Spinal cord (tissue), 10 donors: ENCODE data around the gene PRKCB. TPM values are rescaled to one million over a fixed set of nuclear protein-coding genes. Genes with fewer than 3 reads are reported as not detected.

Experiments
- DNase-seq, 6 donors: peaks; one replicate each; pipeline versions ENCODE4 v3.0.0 to v3.0.0-alpha.2; 2013 to 2015; ENCODE audit warnings: low spot score in 6 of 6, low read depth in 4 of 6
- H3K27ac ChIP-seq: one replicate; pipeline ENCODE4 v1.5.1; 2013; ENCODE audit warnings: low read depth, low read length, control low read depth
- H3K27me3 ChIP-seq: one replicate; pipeline ENCODE4 v1.6.1; 2013; ENCODE audit warnings: low read length; ENCODE audit not compliant: control insufficient read depth, insufficient read depth
- H3K36me3 ChIP-seq: one replicate; pipeline ENCODE4 v1.6.1; 2013; ENCODE audit warnings: low read length; ENCODE audit not compliant: control insufficient read depth, insufficient read depth
- H3K4me1 ChIP-seq: one replicate; pipeline ENCODE4 v1.6.1; 2013; ENCODE audit warnings: low read length; ENCODE audit not compliant: control insufficient read depth, insufficient read depth
- H3K4me3 ChIP-seq: one replicate; pipeline ENCODE4 v1.5.1; 2013; ENCODE audit warnings: low read depth, low read length, control low read depth
- H3K9me3 ChIP-seq: one replicate; pipeline ENCODE4 v1.6.1; 2013; ENCODE audit warnings: low read length; ENCODE audit not compliant: control insufficient read depth, insufficient read depth
- WGBS: methylation state at CpG from one replicate; pipeline ENCODE4 v1.1.5; 2013; ENCODE audit warnings: missing lambda C conversion rate; ENCODE audit not compliant: insufficient coverage; 5-methylcytosine and 5-hydroxymethylcytosine counted together
- long read RNA-seq, 4 donors: transcript quantifications; one replicate each; lab custom pipeline, GENCODE V29; 2026
- polyA plus RNA-seq, 2 donors: library from polyadenylated mRNA; unstranded; fragments of 120-200 nt; gene quantifications; one replicate each; pipeline ENCODE4 v1.2.1, GENCODE V29; 2013; ENCODE audit not compliant: insufficient read length in 2 of 2
- total RNA-seq, 2 donors: library from RNA; depleted of rRNA in 1 of 2; stranded (reverse); fragments of 120-200 nt in 1 of 2; fragments of >200 nt in 1 of 2; gene quantifications; one replicate each; pipeline versions ENCODE4 v1.2.3 to v1.2.4, GENCODE V29; 2013 to 2014
- donor health status: healthy.

PRKCB gene
- total RNA-seq: 10 to 100 TPM; 50.7 to 67.6 TPM
- 100 to 1,000 TPM; 108 to 118 TPM for polyA plus RNA-seq
- long read RNA-seq, donor 1, full-length matches to known transcripts: 21 of 26 reads
- long read RNA-seq, donor 1, partial matches to known transcripts: 5 of 26 reads
- long read RNA-seq, donor 1, other reads (novel, unspliced or antisense): 0 of 26 reads
- long read RNA-seq, donor 2, full-length matches to known transcripts: 7 of 7 reads
- long read RNA-seq, donor 2, partial matches to known transcripts: 0 of 7 reads
- long read RNA-seq, donor 2, other reads (novel, unspliced or antisense): 0 of 7 reads
- long read RNA-seq, donor 3, full-length matches to known transcripts: 9 of 9 reads
- long read RNA-seq, donor 3, partial matches to known transcripts: 0 of 9 reads
- long read RNA-seq, donor 3, other reads (novel, unspliced or antisense): 0 of 9 reads
- long read RNA-seq, donor 4, full-length matches to known transcripts: 6 of 6 reads
- long read RNA-seq, donor 4, partial matches to known transcripts: 0 of 6 reads
- long read RNA-seq, donor 4, other reads (novel, unspliced or antisense): 0 of 6 reads

- peaks cover 23% of the 10 kb centered on the region for H3K4me1 ChIP-seq
- no peaks in the 10 kb centered on the region for H3K36me3 ChIP-seq
- no peaks in the 10 kb centered on the region for H3K9me3 ChIP-seq
- H3K27me3 ChIP-seq: peaks cover 7% of the 10 kb centered on the region
- peak; percentile 31 to 97 (median 75) for DNase-seq
- H3K4me3 ChIP-seq: peak within 1 kb of the TSS; percentile 49
- H3K27ac ChIP-seq: no peak within 1 kb of the TSS
- WGBS: under 1% methylated on average over 50 of the region's 63 CpGs
Measured at GRCh38 chr16:23835390-23836077, at the start of gene PRKCB. PRKCB (plus strand) TSS chr16:23835983.

- no CpG with 5 or more reads among the region's 6 CpGs for WGBS
Measured at GRCh38 chr16:23786964-23787561, 48.7 kb upstream of the PRKCB start.

GRCh38 chr16:23788685-23789084, 47.1 kb upstream of the PRKCB start:
- DNase-seq: no peak
- Histone ChIP-seq H3K27me3 (no peaks in the 10 kb centered on the region), H3K27ac (no peak overlapping the region), H3K9me3 (no peaks in the 10 kb centered on the region), H3K36me3 (no peaks in the 10 kb centered on the region), H3K4me1 (no peaks in the 10 kb centered on the region), H3K4me3 (no peak overlapping the region)
- 67% methylated on average over 1 of the region's 3 CpGs for WGBS

More at GRCh38 chr16:23786964-23787561, 48.7 kb upstream of the PRKCB start:
- Histone ChIP-seq H3K27me3 (peaks cover 3% of the 10 kb centered on the region), H3K27ac (no peak overlapping the region), H3K9me3 (no peaks in the 10 kb centered on the region), H3K4me3 (no peak overlapping the region), H3K36me3 (no peaks in the 10 kb centered on the region), H3K4me1 (no peaks in the 10 kb centered on the region)
- peak in 2 of 6 donors; percentile 60 to 78 for DNase-seq

GRCh38 chr16:23795378-23795777, 40.4 kb upstream of the PRKCB start:
- whole genome bisulfite sequencing: 93% methylated on average over 2 of the region's 6 CpGs

GRCh38 chr16:23796941-23797340, 38.8 kb upstream of the PRKCB start:
- Histone ChIP-seq H3K4me3 (no peak overlapping the region), H3K27me3 (no peaks in the 10 kb centered on the region), H3K27ac (no peak overlapping the region), H3K9me3 (no peaks in the 10 kb centered on the region), H3K36me3 (no peaks in the 10 kb centered on the region), H3K4me1 (no peaks in the 10 kb centered on the region)
- no CpG with 5 or more reads among the region's 2 CpGs for WGBS
- DNase-seq: no peak

More at GRCh38 chr16:23795378-23795777, 40.4 kb upstream of the PRKCB start:
- H3K27ac ChIP-seq: no peak overlapping the region
- no peaks in the 10 kb centered on the region for H3K4me1 ChIP-seq
- no peaks in the 10 kb centered on the region for H3K36me3 ChIP-seq
- no peaks in the 10 kb centered on the region for H3K27me3 ChIP-seq
- no peaks in the 10 kb centered on the region for H3K9me3 ChIP-seq
- no peak for DNase-seq
- H3K4me3 ChIP-seq: no peak overlapping the region

GRCh38 chr16:23801378-23801777, 34.4 kb upstream of the PRKCB start:
- H3K36me3 ChIP-seq: no peaks in the 10 kb centered on the region
- no peak overlapping the region for H3K4me3 ChIP-seq
- no peaks in the 10 kb centered on the region for H3K9me3 ChIP-seq
- 14% methylated on average over 3 of the region's 5 CpGs for WGBS
- no peaks in the 10 kb centered on the region for H3K27me3 ChIP-seq
- peak in 4 of 6 donors; percentile 11 to 74 (median 42) for DNase-seq
- no peak overlapping the region for H3K27ac ChIP-seq
- H3K4me1 ChIP-seq: no peaks in the 10 kb centered on the region

GRCh38 chr16:23802776-23803175, 33.0 kb upstream of the PRKCB start:
- no peak overlapping the region for H3K27ac ChIP-seq
- no peak for DNase-seq
- no peaks in the 10 kb centered on the region for H3K36me3 ChIP-seq
- H3K9me3 ChIP-seq: no peaks in the 10 kb centered on the region
- H3K4me3 ChIP-seq: no peak overlapping the region
- no peaks in the 10 kb centered on the region for H3K27me3 ChIP-seq
- no peaks in the 10 kb centered on the region for H3K4me1 ChIP-seq
- WGBS: no CpG with 5 or more reads among the region's 2 CpGs

GRCh38 chr16:23803591-23804123, 32.1 kb upstream of the PRKCB start:
- H3K9me3 ChIP-seq: no peaks in the 10 kb centered on the region
- no peaks in the 10 kb centered on the region for H3K36me3 ChIP-seq
- 14% methylated on average over 7 of the region's 9 CpGs for WGBS
- no peaks in the 10 kb centered on the region for H3K4me1 ChIP-seq
- no peaks in the 10 kb centered on the region for H3K27me3 ChIP-seq
- DNase-seq: peak in 2 of 6 donors; percentile 13 to 65
- H3K27ac ChIP-seq: no peak overlapping the region
- no peak overlapping the region for H3K4me3 ChIP-seq

GRCh38 chr16:23807028-23807427, 28.8 kb upstream of the PRKCB start:
- Histone ChIP-seq H3K36me3 (no peaks in the 10 kb centered on the region), H3K27me3 (peaks cover 3% of the 10 kb centered on the region), H3K27ac (no peak overlapping the region), H3K4me3 (no peak overlapping the region), H3K4me1 (no peaks in the 10 kb centered on the region), H3K9me3 (no peaks in the 10 kb centered on the region)
- no peak for DNase-seq
- WGBS: 50% methylated on average over 1 of the region's 1 CpG
